MV-4-11 (cell line): Measurements from ENCODE around the gene COX19.
"Not testable (repeated sequence)": the region's sequence is repeated elsewhere in the genome, so short reads cannot be mapped to it uniquely, and the experiment has no call there.

Experiments used
- DNase-seq: peaks from one replicate; lab custom pipeline; 2025; lab: John Stamatoyannopoulos, UW

The COX19 gene

DNA sequence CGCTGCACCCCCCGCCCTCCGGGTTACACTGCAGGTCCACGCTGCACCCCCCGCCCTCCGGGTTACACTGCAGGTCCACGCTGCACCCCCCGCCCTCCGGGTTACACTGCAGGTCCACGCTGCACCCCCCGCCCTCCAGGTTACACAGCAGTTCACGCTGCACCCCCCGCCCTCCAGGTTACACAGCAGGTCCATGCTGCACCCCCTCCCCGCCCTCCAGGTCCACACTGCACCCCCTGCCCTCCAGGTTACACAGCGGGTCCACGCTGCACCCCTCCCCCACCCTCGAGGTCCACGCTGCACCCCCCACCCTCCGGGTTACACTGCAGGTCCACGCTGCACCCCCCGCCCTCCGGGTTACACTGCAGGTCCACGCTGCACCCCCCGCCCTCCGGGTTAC is 51.3 kb downstream of the COX19 start:
- DNase-seq, result not testable (repeated sequence)

DNA sequence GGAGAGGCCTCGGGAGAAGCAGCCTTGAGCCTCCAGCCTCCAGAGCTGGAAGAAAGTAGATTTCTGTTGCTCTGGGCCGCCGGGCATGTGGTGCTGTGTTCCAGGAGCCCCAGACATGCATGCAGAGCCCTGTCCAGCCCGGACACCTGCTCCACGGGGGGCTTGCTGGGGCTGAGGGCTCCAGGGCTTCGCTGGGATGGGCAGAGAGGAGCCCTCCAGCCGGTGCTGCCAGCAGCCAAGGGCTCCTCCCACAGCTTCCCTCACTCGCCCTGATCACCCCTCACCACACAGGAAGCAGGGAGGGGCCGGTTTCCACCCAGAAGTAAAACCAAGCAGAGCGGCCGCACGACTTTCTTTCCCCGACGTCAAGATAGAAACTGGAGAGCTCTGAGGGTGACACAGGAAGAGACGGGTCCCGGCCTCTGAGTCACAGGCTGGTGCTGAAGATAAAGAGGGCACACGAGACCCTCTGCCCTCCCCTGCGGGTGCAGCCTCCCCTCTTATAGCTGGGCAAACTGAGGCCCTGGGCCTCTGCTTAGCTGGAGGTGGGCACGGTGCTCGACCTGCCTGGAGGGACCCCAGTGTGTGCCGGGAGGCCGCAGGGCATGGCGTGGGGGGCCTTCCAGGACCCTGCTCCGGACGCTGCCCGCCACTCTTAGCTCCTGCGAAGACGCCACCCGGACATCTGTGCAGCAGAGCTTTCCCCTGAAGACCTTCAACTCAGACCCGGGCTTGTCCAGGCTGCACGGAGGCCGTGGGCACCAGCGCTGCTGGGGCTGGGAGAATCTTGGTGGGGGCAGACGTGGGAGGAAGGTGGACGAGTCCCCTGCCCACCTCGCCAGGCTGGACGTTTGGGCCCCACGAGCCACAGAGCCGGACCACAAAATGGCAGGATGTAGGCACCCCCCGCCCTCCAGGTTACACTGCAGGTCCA is 52.0 kb downstream of the COX19 start:
- DNase-seq, result peak; percentile 96

DNA sequence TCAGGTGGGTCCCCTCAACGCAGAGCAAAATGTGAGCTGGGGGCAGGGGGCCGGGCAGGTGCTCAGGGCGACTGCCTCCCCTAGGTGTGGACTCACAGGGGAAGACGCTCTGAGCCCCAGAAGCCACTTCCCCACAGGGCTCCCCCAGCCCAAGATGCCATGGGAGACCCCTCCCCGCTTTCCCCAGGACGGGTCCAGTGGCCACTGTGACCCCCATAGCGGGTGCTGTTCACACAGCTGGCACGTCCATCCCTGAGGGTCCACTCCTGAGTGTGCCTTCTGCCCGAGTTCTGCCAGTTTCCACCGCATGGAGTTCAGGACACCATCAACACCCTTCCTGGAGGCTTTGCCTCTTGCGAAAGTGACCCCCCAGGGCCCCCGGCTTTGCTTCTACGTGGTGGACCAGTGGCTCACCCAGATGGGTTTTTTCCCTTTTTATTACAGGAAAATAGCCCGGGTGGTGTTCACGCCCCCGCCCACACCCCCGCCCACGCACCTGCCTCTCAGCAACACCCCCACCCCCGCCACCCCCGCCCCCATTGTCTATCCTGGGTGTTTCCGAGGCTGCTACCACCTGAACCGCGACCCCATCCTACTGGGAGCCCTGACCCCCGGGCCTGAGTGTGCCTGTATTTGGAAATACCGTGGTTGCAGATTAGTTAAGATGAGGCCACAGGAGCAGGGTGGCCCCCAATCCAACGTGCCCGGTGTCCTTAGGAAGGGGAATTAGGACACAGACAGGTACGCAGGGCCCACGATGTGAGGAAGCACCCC is 52.8 kb downstream of the COX19 start:
- DNase-seq, result peak; percentile 41

GRCh38 chr7:921581-922333 is 53.6 kb downstream of the COX19 start:
- DNase-seq, result no peak

DNA sequence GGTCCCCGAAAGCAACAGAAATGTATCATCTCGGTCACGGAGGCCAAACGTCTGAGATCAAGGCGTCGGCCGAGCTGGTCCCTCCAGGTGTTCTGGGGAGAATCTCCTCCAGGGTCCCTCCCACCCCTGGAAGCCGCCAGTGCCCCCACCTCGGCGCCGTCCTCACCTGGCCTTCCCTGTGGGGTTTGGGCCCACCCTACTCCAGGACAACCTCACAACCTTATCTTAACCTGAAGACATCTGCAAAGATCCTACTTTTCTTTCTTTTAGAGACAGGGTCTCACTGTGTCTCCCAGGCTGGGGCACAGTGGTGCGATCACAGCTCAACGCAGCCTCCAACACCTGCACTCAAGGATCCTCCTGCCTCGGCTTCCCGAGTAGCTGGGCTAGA is 54.3 kb downstream of the COX19 start:
- DNase-seq, result no peak

DNA sequence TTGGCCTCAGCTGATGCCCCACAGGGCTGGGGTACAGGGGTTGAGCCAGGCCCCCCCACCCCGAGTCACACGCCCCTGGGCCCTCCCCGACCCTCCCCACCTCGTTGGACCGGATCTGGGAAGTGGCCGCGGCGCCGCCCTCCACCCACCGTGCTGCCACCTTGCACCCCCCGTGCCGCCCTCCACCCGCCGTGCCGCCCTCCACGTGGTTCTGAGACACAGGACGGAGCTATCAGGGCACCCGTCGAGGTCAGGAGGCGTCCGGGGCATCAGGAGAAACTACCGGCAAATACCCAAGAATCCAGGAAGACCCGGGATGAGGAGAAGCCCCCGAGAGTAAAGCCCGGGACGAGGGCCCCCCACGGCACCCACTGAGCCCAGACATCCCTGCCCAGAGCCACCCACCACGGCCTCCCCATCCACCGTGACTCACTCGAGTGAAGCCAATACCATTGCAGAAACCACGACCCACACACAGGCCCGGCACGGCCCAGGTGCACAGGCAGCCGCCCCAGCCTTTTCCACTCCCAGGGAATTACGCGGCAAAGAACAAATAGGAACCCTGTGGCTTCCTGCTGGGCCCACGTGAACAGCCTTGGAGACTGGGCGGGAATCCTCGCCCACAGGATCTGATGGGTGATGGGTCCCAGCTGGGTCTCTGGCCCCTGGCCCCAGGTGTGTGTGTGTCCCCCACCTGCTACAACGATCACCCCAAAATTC is 54.8 kb downstream of the COX19 start:
- no peak for DNase-seq

GRCh38 chr7:919924-920341 is 55.4 kb downstream of the COX19 start:
- DNase-seq, result no peak

DNA sequence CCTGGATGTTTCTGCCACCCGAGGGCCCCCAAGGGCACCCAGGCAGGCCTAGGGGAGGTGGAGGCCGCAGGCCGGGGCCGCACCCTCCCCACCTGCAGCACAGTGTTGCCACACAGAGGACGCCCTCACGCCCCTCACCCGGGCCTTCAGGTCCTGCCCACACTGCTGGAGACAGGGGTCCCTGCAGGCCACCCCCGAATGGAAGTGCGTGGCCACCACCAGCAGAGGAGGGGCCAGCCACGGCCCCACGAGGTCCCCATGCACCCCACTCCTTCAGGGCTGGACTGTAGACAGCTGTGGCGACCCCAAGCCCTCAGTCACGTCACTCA is 56.3 kb downstream of the COX19 start:
- no peak for DNase-seq

GRCh38 chr7:918441-919113 is 56.8 kb downstream of the COX19 start:
- DNase-seq, result no peak

DNA sequence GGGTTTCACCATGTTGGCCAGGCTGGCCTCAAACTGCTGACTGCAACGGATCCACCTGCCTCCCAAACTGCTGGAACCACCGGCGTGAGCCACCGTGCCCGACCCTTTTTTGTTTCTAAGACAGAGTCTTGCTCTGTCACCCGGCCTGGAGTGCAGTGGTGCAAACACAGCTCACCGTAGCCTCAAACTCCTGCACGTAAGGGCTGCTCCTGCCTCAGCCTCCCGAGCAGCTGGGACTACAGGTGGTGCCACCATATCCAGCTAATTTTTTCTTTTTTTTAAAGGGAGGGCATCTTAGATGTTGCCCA is 57.3 kb downstream of the COX19 start:
- DNase-seq, result no peak

DNA sequence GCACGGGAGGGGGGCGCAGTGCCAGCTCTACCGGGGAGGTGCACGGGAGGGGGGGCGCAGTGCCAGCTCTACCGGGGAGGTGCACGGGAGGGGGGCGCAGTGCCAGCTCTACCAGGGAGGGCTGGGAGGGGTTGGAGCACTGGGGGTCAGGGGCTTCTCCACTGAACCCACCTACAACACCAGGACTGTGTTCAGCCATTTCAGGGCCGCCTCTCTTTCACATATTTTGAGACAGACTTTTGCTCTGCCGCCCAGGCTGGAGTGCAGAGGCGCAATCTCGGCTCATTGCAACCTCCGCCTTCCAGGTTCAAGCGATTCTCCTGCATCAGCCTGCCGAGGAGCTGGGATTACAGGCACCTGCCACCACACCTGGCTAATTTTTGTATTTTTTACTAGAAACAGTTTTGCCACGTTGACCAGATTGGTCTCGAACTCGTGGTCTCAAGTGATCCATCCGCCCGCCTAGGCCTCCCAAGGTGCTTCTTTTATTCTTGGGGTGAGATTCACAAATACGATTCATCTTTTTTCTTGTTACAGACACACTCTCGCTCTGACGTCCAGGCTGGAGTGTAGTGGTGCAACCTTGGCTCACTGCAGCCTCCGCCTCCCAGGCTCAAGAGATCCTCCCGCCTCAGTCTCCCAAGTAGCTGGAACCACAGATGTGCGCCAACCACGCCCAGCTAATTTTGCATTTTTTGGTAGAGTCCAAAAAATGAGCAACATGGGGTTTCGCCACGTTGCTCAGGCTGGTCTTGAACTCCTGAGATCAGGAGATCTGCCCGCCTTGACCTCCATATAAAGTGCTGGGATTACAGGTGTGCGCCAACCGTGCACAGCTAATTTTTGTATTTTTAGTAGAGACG is 57.9 kb downstream of the COX19 start:
- no peak for DNase-seq

DNA sequence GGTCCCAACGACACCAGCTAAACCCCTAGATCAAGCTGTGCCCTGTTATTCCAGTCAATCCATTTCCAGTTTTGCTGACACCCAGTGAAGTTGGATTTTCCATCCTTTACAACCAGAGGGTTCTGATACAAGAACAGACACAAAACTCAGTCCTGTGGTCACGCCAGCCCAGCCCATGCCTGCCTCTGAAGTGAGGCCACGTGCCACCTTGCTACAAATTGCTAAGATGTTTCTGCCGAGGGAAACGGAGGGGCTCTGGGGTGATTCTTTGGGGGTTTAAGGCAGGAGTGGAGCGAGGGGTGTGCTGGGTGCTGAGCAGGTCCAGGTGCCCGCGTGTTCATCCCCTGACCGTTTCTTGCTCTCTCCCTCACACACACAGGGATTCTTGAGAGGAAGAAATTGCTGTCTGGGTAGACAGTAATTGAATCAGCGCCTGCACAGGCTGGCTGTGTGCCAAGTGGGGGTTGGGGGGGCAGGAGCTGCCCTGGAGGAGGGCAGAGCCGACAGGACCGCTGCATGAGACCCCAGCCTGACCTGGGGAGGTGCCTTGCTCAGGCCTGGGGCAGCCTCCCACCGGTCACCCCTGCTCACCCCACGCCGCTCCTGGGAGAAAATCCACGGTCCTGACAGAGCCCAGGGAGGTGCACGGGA is 58.9 kb downstream of the COX19 start:
- DNase-seq, result no peak
